Neuronal stem cell (in vitro differentiated cells): ENCODE measurements around the gene FMNL3.

Experiments
- DNase-seq: peaks from one replicate; pipeline ENCODE4 v3.0.0-alpha.2; 2013; ENCODE audit warnings: low spot score
- H2AFZ ChIP-seq: one replicate; pipeline ENCODE4 v1.6.1; 2013; ENCODE audit warnings: mild to moderate bottlenecking, low read length, inconsistent platforms
- H2AK5ac ChIP-seq: 2 replicates; pipeline ENCODE4 v1.6.1; 2013; ENCODE audit warnings: low read depth, mild to moderate bottlenecking, inconsistent platforms, low read length, moderate library complexity, mixed read lengths
- H2BK120ac ChIP-seq: 2 replicates; pipeline ENCODE4 v1.6.1; 2013; ENCODE audit warnings: low read depth, mild to moderate bottlenecking, inconsistent platforms, low read length, moderate library complexity, mixed read lengths
- H2BK12ac ChIP-seq: one replicate; pipeline ENCODE4 v1.6.1; 2013; ENCODE audit warnings: low read length, inconsistent platforms
- H2BK15ac ChIP-seq: 2 replicates; pipeline ENCODE4 v1.6.1; 2013; ENCODE audit warnings: mild to moderate bottlenecking, low read length, inconsistent platforms, mixed read lengths
- H2BK5ac ChIP-seq: one replicate; pipeline ENCODE4 v1.6.1; 2013; ENCODE audit warnings: inconsistent platforms, mild to moderate bottlenecking, low read length, moderate library complexity
- H3K14ac ChIP-seq: one replicate; pipeline ENCODE4 v1.6.1; 2013; ENCODE audit warnings: low read length, inconsistent platforms
- H3K18ac ChIP-seq: 2 replicates; pipeline ENCODE4 v1.6.1; 2013; ENCODE audit warnings: low read length, inconsistent platforms
- H3K23ac ChIP-seq: 2 replicates; pipeline ENCODE4 v1.6.1; 2013; ENCODE audit warnings: low read depth, mild to moderate bottlenecking, mixed read lengths, low read length, inconsistent platforms; ENCODE audit not compliant: poor library complexity
- H3K27ac ChIP-seq: replicated peaks from 3 replicates; pipeline ENCODE4 v1.5.1; 2013; ENCODE audit warnings: low read length, inconsistent platforms
- H3K27me3 ChIP-seq, 3 experiments: 2 replicates each; pipeline ENCODE4 v1.6.1; 2013; ENCODE audit warnings: low read length in 3 of 3, mild to moderate bottlenecking in 2 of 3, inconsistent platforms in 1 of 3, low read depth in 1 of 3, mixed read lengths in 1 of 3, moderate library complexity in 1 of 3; ENCODE audit not compliant: control insufficient read depth in 3 of 3, insufficient read depth in 3 of 3
- H3K36me3 ChIP-seq, 2 donors: replicated peaks in 1 of 2; 2 replicates each; pipeline ENCODE4 v1.6.1; 2013; ENCODE audit warnings: low read length in 2 of 2; ENCODE audit not compliant: control insufficient read depth in 2 of 2, insufficient read depth in 2 of 2
- H3K4ac ChIP-seq: 2 replicates; pipeline ENCODE4 v1.6.1; 2013; ENCODE audit warnings: inconsistent platforms, mild to moderate bottlenecking, low read length, moderate library complexity
- H3K4me1 ChIP-seq, 2 donors: 1 replicate in 1 of 2; 2 replicates in 1 of 2; pipeline ENCODE4 v1.6.1; 2013; ENCODE audit warnings: low read length in 2 of 2, low read depth in 1 of 2; ENCODE audit not compliant: control insufficient read depth in 2 of 2, insufficient read depth in 1 of 2
- H3K4me2 ChIP-seq: one replicate; pipeline ENCODE4 v1.6.1; 2013; ENCODE audit warnings: mild to moderate bottlenecking, low read length, inconsistent platforms; ENCODE audit not compliant: insufficient read depth, poor library complexity, severe bottlenecking
- H3K4me3 ChIP-seq, 2 donors: 2 replicates each; pipeline ENCODE4 v1.5.1; 2013; ENCODE audit warnings: low read length in 2 of 2, mild to moderate bottlenecking in 2 of 2, inconsistent platforms in 1 of 2, moderate library complexity in 1 of 2
- H3K79me1 ChIP-seq: one replicate; pipeline ENCODE4 v1.6.1; 2013; ENCODE audit warnings: low read depth, mild to moderate bottlenecking, inconsistent platforms, low read length, moderate library complexity
- H3K9ac ChIP-seq: one replicate; pipeline ENCODE4 v1.6.1; 2013; ENCODE audit warnings: mild to moderate bottlenecking, low read depth, low read length, inconsistent platforms; ENCODE audit not compliant: poor library complexity
- H3K9me3 ChIP-seq, 2 donors: replicated peaks in 1 of 2; 2 replicates each; pipeline versions ENCODE3 to v1.6.1; 2013; ENCODE audit warnings: low read length in 2 of 2, mild to moderate bottlenecking in 2 of 2, inconsistent platforms in 1 of 2, low read depth in 1 of 2, mixed read lengths in 1 of 2, moderate library complexity in 1 of 2; ENCODE audit not compliant: control insufficient read depth in 2 of 2, insufficient read depth in 1 of 2
- H4K8ac ChIP-seq: one replicate; pipeline ENCODE4 v1.6.1; 2013; ENCODE audit warnings: low read depth, mild to moderate bottlenecking, inconsistent platforms, low read length, moderate library complexity
- H4K91ac ChIP-seq: one replicate; pipeline ENCODE4 v1.6.1; 2013; ENCODE audit warnings: low read length, low read depth, mild to moderate bottlenecking, inconsistent platforms; ENCODE audit not compliant: poor library complexity
- whole genome bisulfite sequencing, 2 donors: extraction: QIAGEN DNeasy Blood & Tissue Kit; methylation state at CpG; one replicate each; pipeline ENCODE4 v1.1.7; 2013; ENCODE audit warnings: missing lambda C conversion rate in 2 of 2, mixed read lengths in 1 of 2; ENCODE audit not compliant: insufficient read length in 2 of 2, insufficient replicate concordance in 1 of 2; ENCODE audit errors: extremely low coverage in 2 of 2; 5-methylcytosine and 5-hydroxymethylcytosine counted together

Gene FMNL3

DNA sequence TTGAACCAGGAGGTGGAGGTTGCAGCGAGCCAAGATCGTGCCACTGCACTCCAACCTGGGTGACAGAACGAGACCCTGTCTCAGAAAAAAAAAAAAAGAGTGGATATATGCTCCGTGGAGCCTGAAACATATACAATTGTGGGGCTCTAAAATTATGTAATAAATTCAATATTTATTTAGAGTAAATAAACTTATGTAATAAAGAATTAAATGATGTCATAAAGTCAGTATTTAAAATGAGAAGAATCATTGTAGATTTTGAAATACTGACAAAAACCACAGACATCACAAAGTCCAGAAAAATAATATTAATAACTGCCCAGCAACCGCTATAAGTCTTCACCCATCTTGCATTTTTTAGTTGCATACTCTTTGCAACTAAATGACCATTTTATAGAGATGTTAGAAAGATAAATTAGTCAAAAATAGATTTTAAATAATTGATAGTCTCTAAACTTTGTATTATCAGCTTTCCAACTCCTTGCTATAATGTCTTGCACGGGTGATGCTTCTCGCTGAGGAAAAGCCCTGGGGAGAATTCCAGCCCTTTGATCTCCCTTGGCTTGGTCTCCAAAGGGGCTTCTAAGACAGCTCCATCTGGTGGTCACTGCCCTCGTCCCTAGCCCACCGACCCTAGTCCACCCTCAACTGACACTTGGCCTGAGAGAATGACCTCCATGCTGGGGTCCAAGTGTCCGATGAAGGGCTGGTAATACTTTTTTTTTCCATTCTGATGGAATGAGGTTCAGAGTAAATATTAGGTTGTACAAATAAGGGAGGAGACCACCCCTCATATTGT is 26.2 kb upstream of the FMNL3 start:
- Histone ChIP-seq H3K18ac (no peak overlapping the region), H2BK15ac (no peak overlapping the region), H3K27me3 (peaks cover 0 to 3% (median 0%) of the 10 kb centered on the region in 3 experiments), H3K4me3 (no peak overlapping the region), H3K9me3 (peaks cover 0 to 3% of the 10 kb centered on the region in 2 donors), H3K9ac (no peak overlapping the region), H3K36me3 (no peaks in the 10 kb centered on the region), H3K4me1 (no peaks in the 10 kb centered on the region), H3K14ac (no peak overlapping the region), H3K79me1 (no peaks in the 10 kb centered on the region), H2BK5ac (no peak overlapping the region), H3K4me2 (no peak overlapping the region), H2BK12ac (no peak overlapping the region), H3K27ac (no peak overlapping the region), H4K91ac (no peak overlapping the region), H4K8ac (no peak overlapping the region), H3K23ac (no peak overlapping the region), H2AFZ (no peak overlapping the region), H3K4ac (no peak overlapping the region), H2BK120ac (no peak overlapping the region), H2AK5ac (no peak overlapping the region)
- no CpG with 5 or more reads among the region's 10 CpGs for WGBS, 2 donors
- DNase-seq = no peak

GRCh38 chr12:49730568-49731101 is 23.4 kb upstream of the FMNL3 start:
- no peak overlapping the region for H2AK5ac ChIP-seq
- WGBS, 2 donors = no CpG with 5 or more reads among the region's 3 CpGs
- no peak overlapping the region for H2BK15ac ChIP-seq
- H3K4me1 ChIP-seq = no peaks in the 10 kb centered on the region
- H3K9me3 ChIP-seq = peaks cover 0 to 3% of the 10 kb centered on the region in 2 donors
- H2BK120ac ChIP-seq = no peak overlapping the region
- H3K4me3 ChIP-seq = no peak overlapping the region
- no peak overlapping the region for H3K18ac ChIP-seq
- DNase-seq = no peak
- no peaks in the 10 kb centered on the region for H3K79me1 ChIP-seq
- no peak overlapping the region for H2BK12ac ChIP-seq
- no peak overlapping the region for H2AFZ ChIP-seq
- no peak overlapping the region for H3K14ac ChIP-seq
- H3K27ac ChIP-seq = no peak overlapping the region
- no peak overlapping the region for H3K9ac ChIP-seq
- no peaks in the 10 kb centered on the region for H3K36me3 ChIP-seq
- H2BK5ac ChIP-seq = no peak overlapping the region
- H3K27me3 ChIP-seq = peaks cover 0 to 3% (median 0%) of the 10 kb centered on the region in 3 experiments
- H4K8ac ChIP-seq = no peak overlapping the region
- H4K91ac ChIP-seq = no peak overlapping the region
- H3K4ac ChIP-seq = no peak overlapping the region
- H3K23ac ChIP-seq = no peak overlapping the region
- no peak overlapping the region for H3K4me2 ChIP-seq

GRCh38 chr12:49730050-49730449 is 22.8 kb upstream of the FMNL3 start:
- Histone ChIP-seq H3K18ac (no peak overlapping the region), H3K79me1 (no peaks in the 10 kb centered on the region), H3K27me3 (peaks cover 0 to 6% (median 0%) of the 10 kb centered on the region in 3 experiments), H3K36me3 (no peaks in the 10 kb centered on the region), H2BK120ac (no peak overlapping the region), H3K4me1 (no peaks in the 10 kb centered on the region), H2BK15ac (no peak overlapping the region), H3K4me2 (no peak overlapping the region), H2BK12ac (no peak overlapping the region), H2AFZ (no peak overlapping the region), H3K27ac (no peak overlapping the region), H3K4me3 (no peak overlapping the region), H3K23ac (no peak overlapping the region), H4K91ac (no peak overlapping the region), H4K8ac (no peak overlapping the region), H2BK5ac (no peak overlapping the region), H3K14ac (no peak overlapping the region), H3K4ac (no peak overlapping the region), H2AK5ac (no peak overlapping the region), H3K9ac (no peak overlapping the region), H3K9me3 (peaks cover 0 to 3% of the 10 kb centered on the region in 2 donors)
- no CpG with 5 or more reads among the region's 1 CpG for WGBS, 2 donors
- DNase-seq = no peak

GRCh38 chr12:49728446-49728845 is 21.2 kb upstream of the FMNL3 start:
- Histone ChIP-seq H3K14ac (no peak overlapping the region), H3K4me1 (no peaks in the 10 kb centered on the region), H3K9me3 (no peaks in the 10 kb centered on the region), H3K23ac (no peak overlapping the region), H2BK5ac (no peak overlapping the region), H3K27ac (no peak overlapping the region), H2AK5ac (no peak overlapping the region), H3K4me3 (no peak overlapping the region), H2BK15ac (no peak overlapping the region), H3K9ac (no peak overlapping the region), H2AFZ (no peak overlapping the region), H3K4ac (no peak overlapping the region), H3K36me3 (no peaks in the 10 kb centered on the region), H4K91ac (no peak overlapping the region), H2BK12ac (no peak overlapping the region), H3K4me2 (no peak overlapping the region), H3K79me1 (no peaks in the 10 kb centered on the region), H4K8ac (no peak overlapping the region), H3K18ac (no peak overlapping the region), H2BK120ac (no peak overlapping the region), H3K27me3 (peaks cover 0 to 6% (median 0%) of the 10 kb centered on the region in 3 experiments)
- WGBS, 2 donors = no CpG with 5 or more reads among the region's 3 CpGs
- DNase-seq = no peak
